ENCODE results near the gene ZNF76. TPM values are rescaled to one million over a fixed set of nuclear protein-coding genes. Genes with fewer than 3 reads are reported as not detected.

Gene ZNF76
- total and polyA plus RNA-seq, 2 donors (not counting 1 experiment from before 2014, with no cell fraction given): 96.9 to 145 TPM

DNA sequence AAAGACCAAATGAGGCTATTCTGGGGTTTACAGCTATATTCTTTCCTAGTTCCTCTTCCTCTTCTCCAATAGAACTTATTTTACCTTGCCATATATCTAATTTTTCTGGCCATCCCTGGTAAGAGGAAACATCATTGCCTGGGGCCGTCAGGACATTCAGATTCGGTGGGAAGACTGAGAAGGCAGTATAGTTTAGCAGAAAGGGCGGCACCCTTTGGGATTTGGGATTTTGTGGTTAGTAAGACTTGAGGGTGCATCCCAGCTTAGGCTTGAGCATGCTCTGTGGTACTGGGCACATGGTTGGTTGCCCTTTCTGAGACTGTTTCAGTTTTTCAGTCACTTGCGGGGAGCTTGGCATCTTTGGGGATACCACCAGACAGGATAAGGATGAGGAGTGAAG lies 24.6 kb upstream of the ZNF76 start:
- no peak overlapping the region for H2AFZ ChIP-seq (ENCODE audit: insufficient read depth, low read depth, low read length, poor library complexity, severe bottlenecking)
- no peaks in the 10 kb centered on the region for H3K4me1 ChIP-seq (ENCODE audit: control insufficient read depth in 2 of 2, insufficient read depth in 2 of 2, low read length in 2 of 2)
- POLR2A ChIA-PET: no interaction called here
- Mint-ChIP-seq H3K4me1 (no peaks in the 10 kb centered on the region), H3K4me3 (no peak overlapping the region), H3K27me3 (no peaks in the 10 kb centered on the region), H3K9me3 (ENCODE audit: insufficient read depth) (peaks cover 4% of the 10 kb centered on the region), H3K27ac (no peak overlapping the region)
- H3K4me2 ChIP-seq (replicated peaks; ENCODE audit: low read depth, low read length, poor library complexity, severe bottlenecking): no peak overlapping the region
- H3K9ac ChIP-seq (ENCODE audit: low read length): no peak overlapping the region
- no peaks in the 10 kb centered on the region for H4K20me1 ChIP-seq (ENCODE audit: control insufficient read depth, insufficient read depth, low read length, poor library complexity, severe bottlenecking)
- H3K27me3 ChIP-seq (replicated peaks in 1 of 4; ENCODE audit: control extremely low read depth in 1 of 4, control insufficient read depth in 3 of 4, insufficient read depth in 4 of 4, low read length in 3 of 4): no peaks in the 10 kb centered on the region
- no peak for TF ChIP-seq EZH2 (IDR thresholded peaks at IDR 0.05; ENCODE audit: borderline replicate concordance, insufficient read depth, low read depth, low read length, poor library complexity, severe bottlenecking)
- TF ChIP-seq, protein P1, sequence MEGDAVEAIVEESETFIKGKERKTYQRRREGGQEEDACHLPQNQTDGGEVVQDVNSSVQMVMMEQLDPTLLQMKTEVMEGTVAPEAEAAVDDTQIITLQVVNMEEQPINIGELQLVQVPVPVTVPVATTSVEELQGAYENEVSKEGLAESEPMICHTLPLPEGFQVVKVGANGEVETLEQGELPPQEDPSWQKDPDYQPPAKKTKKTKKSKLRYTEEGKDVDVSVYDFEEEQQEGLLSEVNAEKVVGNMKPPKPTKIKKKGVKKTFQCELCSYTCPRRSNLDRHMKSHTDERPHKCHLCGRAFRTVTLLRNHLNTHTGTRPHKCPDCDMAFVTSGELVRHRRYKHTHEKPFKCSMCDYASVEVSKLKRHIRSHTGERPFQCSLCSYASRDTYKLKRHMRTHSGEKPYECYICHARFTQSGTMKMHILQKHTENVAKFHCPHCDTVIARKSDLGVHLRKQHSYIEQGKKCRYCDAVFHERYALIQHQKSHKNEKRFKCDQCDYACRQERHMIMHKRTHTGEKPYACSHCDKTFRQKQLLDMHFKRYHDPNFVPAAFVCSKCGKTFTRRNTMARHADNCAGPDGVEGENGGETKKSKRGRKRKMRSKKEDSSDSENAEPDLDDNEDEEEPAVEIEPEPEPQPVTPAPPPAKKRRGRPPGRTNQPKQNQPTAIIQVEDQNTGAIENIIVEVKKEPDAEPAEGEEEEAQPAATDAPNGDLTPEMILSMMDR (IDR thresholded peaks at IDR 0.05): no peak
- H3K9me3 ChIP-seq (ENCODE audit: control extremely low read depth in 1 of 3, control insufficient read depth in 2 of 3, insufficient read depth in 1 of 3, low read length in 2 of 3): peaks cover 0 to 7% (median 0%) of the 10 kb centered on the region in 3 donors
- H3K4me3 ChIP-seq (ENCODE audit: control extremely low read depth in 1 of 5, extremely low read depth in 1 of 5, insufficient read depth in 1 of 5, low read depth in 2 of 5, low read length in 4 of 5): no peak overlapping the region
- ATAC-seq (ENCODE audit: low read depth): no peak
- DNase-seq: no peak
- peaks cover 3% of the 10 kb centered on the region for H3K79me2 ChIP-seq (ENCODE audit: control insufficient read depth, insufficient read depth, low read length)
- intact Hi-C loops (cut with micrococcal nuclease): no loop called here
- CTCF ChIA-PET: no interaction called here
- H3K36me3 ChIP-seq (replicated peaks in 1 of 2; ENCODE audit: control extremely low read depth in 1 of 2, control insufficient read depth in 1 of 2, extremely low read depth in 1 of 2, insufficient read depth in 2 of 2, low read length in 1 of 2): no peaks in the 10 kb centered on the region
- WGBS (ENCODE audit: insufficient coverage): 69% methylated on average over 4 of the region's 4 CpGs
- H3K27ac ChIP-seq (ENCODE audit: low read length in 2 of 2): no peak overlapping the region

DNA sequence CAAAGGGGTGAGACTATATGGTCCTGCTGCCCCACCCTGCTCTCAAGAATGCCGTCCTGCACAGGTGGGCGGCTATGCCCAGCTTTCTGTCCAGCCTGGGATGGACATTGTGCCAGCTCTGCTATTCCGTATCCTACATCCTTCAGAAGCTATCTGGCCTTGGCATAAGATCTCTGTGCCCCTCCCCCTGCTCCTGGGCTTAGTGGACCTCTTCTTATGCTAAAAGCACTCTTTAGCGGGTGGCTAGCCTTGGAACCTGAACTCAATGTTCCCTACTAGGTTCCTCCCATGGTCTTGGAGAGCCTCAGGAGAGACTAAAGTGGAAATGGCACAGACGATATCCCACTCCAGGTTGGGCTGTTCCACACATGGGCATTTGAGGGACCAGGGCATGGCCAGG lies 23.3 kb upstream of the ZNF76 start:
- intact Hi-C loops (cut with micrococcal nuclease): no loop called here
- Mint-ChIP-seq H3K4me1 (no peaks in the 10 kb centered on the region), H3K27ac (no peak overlapping the region), H3K27me3 (no peaks in the 10 kb centered on the region), H3K4me3 (no peak overlapping the region), H3K9me3 (ENCODE audit: insufficient read depth) (peaks cover 4% of the 10 kb centered on the region)
- Histone ChIP-seq H3K4me1 (ENCODE audit: control insufficient read depth in 2 of 2, insufficient read depth in 2 of 2, low read length in 2 of 2) (no peaks in the 10 kb centered on the region), H3K9me3 (ENCODE audit: control extremely low read depth in 1 of 3, control insufficient read depth in 2 of 3, insufficient read depth in 1 of 3, low read length in 2 of 3) (peaks cover 0 to 7% (median 0%) of the 10 kb centered on the region in 3 donors), H3K4me3 (ENCODE audit: control extremely low read depth in 1 of 5, extremely low read depth in 1 of 5, insufficient read depth in 1 of 5, low read depth in 2 of 5, low read length in 4 of 5) (no peak overlapping the region), H3K27me3 (replicated peaks in 1 of 4; ENCODE audit: control extremely low read depth in 1 of 4, control insufficient read depth in 3 of 4, insufficient read depth in 4 of 4, low read length in 3 of 4) (no peaks in the 10 kb centered on the region), H3K4me2 (replicated peaks; ENCODE audit: low read depth, low read length, poor library complexity, severe bottlenecking) (no peak overlapping the region), H3K36me3 (replicated peaks in 1 of 2; ENCODE audit: control extremely low read depth in 1 of 2, control insufficient read depth in 1 of 2, extremely low read depth in 1 of 2, insufficient read depth in 2 of 2, low read length in 1 of 2) (no peaks in the 10 kb centered on the region), H3K27ac (ENCODE audit: low read length in 2 of 2) (no peak overlapping the region), H3K9ac (ENCODE audit: low read length) (no peak overlapping the region), H4K20me1 (ENCODE audit: control insufficient read depth, insufficient read depth, low read length, poor library complexity, severe bottlenecking) (no peaks in the 10 kb centered on the region), H3K79me2 (ENCODE audit: control insufficient read depth, insufficient read depth, low read length) (peaks cover 3% of the 10 kb centered on the region), H2AFZ (ENCODE audit: insufficient read depth, low read depth, low read length, poor library complexity, severe bottlenecking) (no peak overlapping the region)
- ATAC-seq (ENCODE audit: low read depth): no peak
- ChIA-PET POLR2A (no interaction called here), CTCF (no interaction called here)
- no peak for DNase-seq
- no peak for TF ChIP-seq EZH2 (IDR thresholded peaks at IDR 0.05; ENCODE audit: borderline replicate concordance, insufficient read depth, low read depth, low read length, poor library complexity, severe bottlenecking)
- TF ChIP-seq, protein P1 (IDR thresholded peaks at IDR 0.05): no peak
- WGBS (ENCODE audit: insufficient coverage): 99% methylated on average over 5 of the region's 5 CpGs

All from B cell (primary cell).